GM12874 (cell line): ENCODE results near the gene PKP1.

Source experiments
- CTCF ChIP-seq: IDR thresholded peaks from 2 replicates; pipeline ENCODE4 v1.5.1; 2011; ENCODE audit warnings: low read depth, mild to moderate bottlenecking, control low read depth, low read length, moderate library complexity; ENCODE audit not compliant: insufficient read depth

Gene PKP1

GRCh38 chr1:201282931-201283829, at the start of gene PKP1:
Gene PKP1 (plus strand): TSS chr1:201283506. CDS start chr1:201283703, 197 bp downstream.
- no peak for TF ChIP-seq CTCF

GRCh38 chr1:201240171-201240570, 43.1 kb upstream of the PKP1 start:
- TF ChIP-seq CTCF: no peak

- no peak for TF ChIP-seq CTCF
These were observed 41.6 kb upstream of the PKP1 start for GRCh38 chr1:201241736-201242135.

GRCh38 chr1:201245082-201245481, 38.2 kb upstream of the PKP1 start:
- TF ChIP-seq CTCF: no peak

GRCh38 chr1:201248721-201249559, 34.4 kb upstream of the PKP1 start:
- TF ChIP-seq CTCF: no peak

- TF ChIP-seq CTCF: no peak
These were observed 32.8 kb upstream of the PKP1 start for GRCh38 chr1:201250326-201251011.

- TF ChIP-seq CTCF: no peak
These were observed 31.9 kb upstream of the PKP1 start for GRCh38 chr1:201251411-201251810.
